NCI-H774 (cell line): ENCODE results near the gene LRMDA.
A peak's percentile ranks its signal among the peaks of the same experiment; 100 is the strongest.
"Not testable (repeated sequence)": the region's sequence is repeated elsewhere in the genome, so short reads cannot be mapped to it uniquely, and the experiment has no call there.

Experiments used
- DNase-seq: peaks from one replicate; lab custom pipeline; 2025; lab: John Stamatoyannopoulos, UW

LRMDA gene

GRCh38 chr10:75508239-75508813, 76.9 kb downstream of the LRMDA start:
- no peak for DNase-seq

- no peak for DNase-seq
Measured at GRCh38 chr10:75508814-75509306, 77.4 kb downstream of the LRMDA start.

GRCh38 chr10:75509706-75510105, 78.3 kb downstream of the LRMDA start:
- DNase-seq, result no peak

GRCh38 chr10:75511011-75511410, 79.6 kb downstream of the LRMDA start:
- no peak for DNase-seq

GRCh38 chr10:75512203-75512933, 80.9 kb downstream of the LRMDA start:
- DNase-seq, result peak; percentile 39

- no peak for DNase-seq
Measured at GRCh38 chr10:75513292-75513885, 82.0 kb downstream of the LRMDA start.

GRCh38 chr10:75514830-75515229, 83.4 kb downstream of the LRMDA start:
- no peak for DNase-seq

- not testable (repeated sequence) for DNase-seq
Measured at GRCh38 chr10:75516154-75516553, 84.7 kb downstream of the LRMDA start.

- not testable (repeated sequence) for DNase-seq
Measured at GRCh38 chr10:75519213-75519612, 87.8 kb downstream of the LRMDA start.

GRCh38 chr10:75521194-75521829, 89.9 kb downstream of the LRMDA start:
- peak; percentile 50 for DNase-seq

GRCh38 chr10:75525067-75525466, 93.6 kb downstream of the LRMDA start:
- DNase-seq, result peak; percentile 79

GRCh38 chr10:75525646-75526045, 94.2 kb downstream of the LRMDA start:
- DNase-seq, result no peak

GRCh38 chr10:75527542-75527941, 96.1 kb downstream of the LRMDA start:
- no peak for DNase-seq

- no peak for DNase-seq
Measured at GRCh38 chr10:75528392-75528791, 97.0 kb downstream of the LRMDA start.

- no peak for DNase-seq
Measured at GRCh38 chr10:75530299-75530698, 98.9 kb downstream of the LRMDA start.

- no peak for DNase-seq
Measured at GRCh38 chr10:75531571-75532031, 100.2 kb downstream of the LRMDA start.

- DNase-seq, result no peak
Measured at GRCh38 chr10:75532253-75532924, 101.0 kb downstream of the LRMDA start.

GRCh38 chr10:75538144-75538543, 106.7 kb downstream of the LRMDA start:
- no peak for DNase-seq

- no peak for DNase-seq
Measured at GRCh38 chr10:75538765-75539164, 107.3 kb downstream of the LRMDA start.

- no peak for DNase-seq
Measured at GRCh38 chr10:75540357-75540966, 109.0 kb downstream of the LRMDA start.

- no peak for DNase-seq
Measured at GRCh38 chr10:75540981-75541380, 109.6 kb downstream of the LRMDA start.

- DNase-seq, result no peak
Measured at GRCh38 chr10:75541411-75541810, 110.0 kb downstream of the LRMDA start.
